Measurements from ENCODE around the gene PLP2. TPM values are rescaled to one million over a fixed set of nuclear protein-coding genes. Genes with fewer than 3 reads are reported as not detected.
A peak's percentile ranks its signal among the peaks of the same experiment; 100 is the strongest.
"Not testable (repeated sequence)": the region's sequence is repeated elsewhere in the genome, so short reads cannot be mapped to it uniquely, and the experiment has no call there.

PLP2 gene
- total and polyA plus RNA-seq, 5 donors: 83.0 to 96.4 (median 89.0) TPM

GRCh38 chrX:49163555-49164419 lies 7.9 kb upstream of the PLP2 start:
- intact Hi-C loops (cut with DNase I): no loop called here
- H3K27me3 ChIP-seq (ENCODE audit: control insufficient read depth, insufficient read depth): no peaks in the 10 kb centered on the region
- WGBS: under 1% methylated on average over 69 of the region's 69 CpGs
- no peaks in the 10 kb centered on the region for H3K9me3 ChIP-seq (ENCODE audit: control insufficient read depth, low read length)
- peak overlapping the region; percentile 37 for H3K4me3 ChIP-seq (ENCODE audit: low read length)
- peak overlapping the region; percentile 91 for H3K27ac ChIP-seq (ENCODE audit: low read length)
- DNase-seq: peak; percentile 91 to 96 (median 95)
- peak; percentile 78 to 80 for ATAC-seq
- no peaks in the 10 kb centered on the region for H3K4me1 ChIP-seq (ENCODE audit: control insufficient read depth, insufficient read depth, low read length)

GRCh38 chrX:49164589-49165360 lies 6.9 kb upstream of the PLP2 start:
- intact Hi-C loops (cut with DNase I): no loop called here
- Histone ChIP-seq H3K4me1 (ENCODE audit: control insufficient read depth, insufficient read depth, low read length) (no peaks in the 10 kb centered on the region), H3K27me3 (ENCODE audit: control insufficient read depth, insufficient read depth) (no peaks in the 10 kb centered on the region), H3K9me3 (ENCODE audit: control insufficient read depth, low read length) (no peaks in the 10 kb centered on the region), H3K4me3 (ENCODE audit: low read length) (no peak overlapping the region), H3K27ac (ENCODE audit: low read length) (peak overlapping the region; percentile 97)
- WGBS: 86% methylated on average over 31 of the region's 31 CpGs
- ATAC-seq: no peak
- peak in 1 of 3 donors; percentile 54 for DNase-seq

GRCh38 chrX:49165901-49166881 lies 5.5 kb upstream of the PLP2 start:
- intact Hi-C loops (cut with DNase I): no loop called here
- no peaks in the 10 kb centered on the region for H3K27me3 ChIP-seq (ENCODE audit: control insufficient read depth, insufficient read depth)
- no peaks in the 10 kb centered on the region for H3K4me1 ChIP-seq (ENCODE audit: control insufficient read depth, insufficient read depth, low read length)
- H3K27ac ChIP-seq (ENCODE audit: low read length): peak overlapping the region; percentile 97
- no peaks in the 10 kb centered on the region for H3K9me3 ChIP-seq (ENCODE audit: control insufficient read depth, low read length)
- DNase-seq (peak; percentile 79 to 93 (median 88)), ATAC-seq (peak; percentile 45 to 53)
- WGBS: 8% methylated on average over 61 of the region's 61 CpGs
- H3K4me3 ChIP-seq (ENCODE audit: low read length): peak overlapping the region; percentile 30

- peak; percentile 74 to 76 for ATAC-seq
- H3K9me3 ChIP-seq (ENCODE audit: control insufficient read depth, low read length): no peaks in the 10 kb centered on the region
- H3K4me1 ChIP-seq (ENCODE audit: control insufficient read depth, insufficient read depth, low read length): no peaks in the 10 kb centered on the region
- intact Hi-C loops (cut with DNase I): no loop called here
- peak; percentile 86 to 90 (median 89) for DNase-seq
- H3K27me3 ChIP-seq (ENCODE audit: control insufficient read depth, insufficient read depth): no peaks in the 10 kb centered on the region
- H3K27ac ChIP-seq (ENCODE audit: low read length): peak overlapping the region; percentile 97
- H3K4me3 ChIP-seq (ENCODE audit: low read length): peak overlapping the region; percentile 30
- WGBS: 1% methylated on average over 35 of the region's 35 CpGs
These were observed 4.6 kb upstream of the PLP2 start for GRCh38 chrX:49166914-49167739.

GRCh38 chrX:49167740-49168108 lies 4.0 kb upstream of the PLP2 start:
- Histone ChIP-seq H3K27me3 (ENCODE audit: control insufficient read depth, insufficient read depth) (no peaks in the 10 kb centered on the region), H3K27ac (ENCODE audit: low read length) (peak overlapping the region; percentile 97), H3K4me1 (ENCODE audit: control insufficient read depth, insufficient read depth, low read length) (no peaks in the 10 kb centered on the region), H3K4me3 (ENCODE audit: low read length) (peak overlapping the region; percentile 30), H3K9me3 (ENCODE audit: control insufficient read depth, low read length) (no peaks in the 10 kb centered on the region)
- WGBS: 74% methylated on average over 3 of the region's 3 CpGs
- intact Hi-C loops (cut with DNase I): no loop called here
- no peak for ATAC-seq
- no peak for DNase-seq

- peak; percentile 74 to 90 (median 87) for DNase-seq
- Histone ChIP-seq H3K9me3 (ENCODE audit: control insufficient read depth, low read length) (no peaks in the 10 kb centered on the region), H3K27me3 (ENCODE audit: control insufficient read depth, insufficient read depth) (no peaks in the 10 kb centered on the region), H3K4me3 (ENCODE audit: low read length) (peak overlapping the region; percentile 55), H3K27ac (ENCODE audit: low read length) (peak overlapping the region; percentile 81), H3K4me1 (ENCODE audit: control insufficient read depth, insufficient read depth, low read length) (peaks cover 4% of the 10 kb centered on the region)
- WGBS: under 1% methylated on average over 36 of the region's 37 CpGs
- peak; percentile 80 to 82 for ATAC-seq
- intact Hi-C loops (cut with DNase I): no loop called here
These were observed 632 bp downstream of the PLP2 start for GRCh38 chrX:49172280-49172780.

GRCh38 chrX:49173544-49173943 lies 1.8 kb downstream of the PLP2 start:
- 94% methylated on average over 8 of the region's 8 CpGs for WGBS
- ATAC-seq; intact Hi-C loops (cut with DNase I); H3K4me3 ChIP-seq (ENCODE audit: low read length); H3K27me3 ChIP-seq (ENCODE audit: control insufficient read depth, insufficient read depth); H3K9me3 ChIP-seq (ENCODE audit: control insufficient read depth, low read length); H3K4me1 ChIP-seq (ENCODE audit: control insufficient read depth, insufficient read depth, low read length): not testable (repeated sequence)
- H3K27ac ChIP-seq (ENCODE audit: low read length): peak overlapping the region; percentile 21
- peak in 1 of 3 donors; percentile 30 for DNase-seq

GRCh38 chrX:49174723-49175122 lies 3.0 kb downstream of the PLP2 start:
- Histone ChIP-seq H3K27ac (ENCODE audit: low read length) (no peak overlapping the region), H3K27me3 (ENCODE audit: control insufficient read depth, insufficient read depth) (no peaks in the 10 kb centered on the region), H3K4me3 (ENCODE audit: low read length) (no peak overlapping the region), H3K9me3 (ENCODE audit: control insufficient read depth, low read length) (no peaks in the 10 kb centered on the region), H3K4me1 (ENCODE audit: control insufficient read depth, insufficient read depth, low read length) (peaks cover 4% of the 10 kb centered on the region)
- WGBS: 60% methylated on average over 3 of the region's 3 CpGs
- ATAC-seq: no peak
- peak in 1 of 3 donors; percentile 1 for DNase-seq
- intact Hi-C loops (cut with DNase I): no loop called here

GRCh38 chrX:49175435-49176274 lies 4.0 kb downstream of the PLP2 start:
- 89% methylated on average over 43 of the region's 43 CpGs for WGBS
- H3K27ac ChIP-seq (ENCODE audit: low read length): no peak overlapping the region
- intact Hi-C loops (cut with DNase I): no loop called here

More at GRCh38 chrX:49175435-49176274, 4.0 kb downstream of the PLP2 start:
- ATAC-seq (no peak), DNase-seq (peak in 2 of 3 donors; percentile 54 to 68)
- H3K27me3 ChIP-seq (ENCODE audit: control insufficient read depth, insufficient read depth): no peaks in the 10 kb centered on the region
- H3K4me3 ChIP-seq (ENCODE audit: low read length): no peak overlapping the region
- H3K4me1 ChIP-seq (ENCODE audit: control insufficient read depth, insufficient read depth, low read length): peaks cover 4% of the 10 kb centered on the region
- H3K9me3 ChIP-seq (ENCODE audit: control insufficient read depth, low read length): no peaks in the 10 kb centered on the region
